ENCODE results near the gene MRPS6.

DNA sequence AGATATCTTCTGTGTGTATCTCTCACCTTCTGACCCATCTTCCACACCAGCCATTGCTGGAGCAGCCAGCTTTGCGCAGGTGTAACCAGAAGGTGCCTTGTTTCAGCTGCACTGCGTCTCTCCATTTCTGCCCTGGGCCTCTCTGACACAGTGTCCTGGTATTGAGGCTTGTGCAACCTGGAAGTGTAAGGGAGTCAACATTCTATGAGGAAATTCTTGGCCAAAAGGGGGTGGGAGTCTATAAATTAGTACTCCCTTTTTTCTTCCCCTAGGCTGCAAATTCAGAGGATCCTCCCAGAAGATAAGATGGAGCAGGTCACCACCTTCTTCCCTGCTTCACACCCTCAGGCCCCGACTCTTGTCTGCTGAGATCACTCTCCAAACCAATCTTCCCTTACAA lies 109.1 kb downstream of the MRPS6 start:
- TF ChIP-seq POLR2AphosphoS5 (IDR thresholded peaks at IDR 0.05): no peak
- TF ChIP-seq, protein P1, sequence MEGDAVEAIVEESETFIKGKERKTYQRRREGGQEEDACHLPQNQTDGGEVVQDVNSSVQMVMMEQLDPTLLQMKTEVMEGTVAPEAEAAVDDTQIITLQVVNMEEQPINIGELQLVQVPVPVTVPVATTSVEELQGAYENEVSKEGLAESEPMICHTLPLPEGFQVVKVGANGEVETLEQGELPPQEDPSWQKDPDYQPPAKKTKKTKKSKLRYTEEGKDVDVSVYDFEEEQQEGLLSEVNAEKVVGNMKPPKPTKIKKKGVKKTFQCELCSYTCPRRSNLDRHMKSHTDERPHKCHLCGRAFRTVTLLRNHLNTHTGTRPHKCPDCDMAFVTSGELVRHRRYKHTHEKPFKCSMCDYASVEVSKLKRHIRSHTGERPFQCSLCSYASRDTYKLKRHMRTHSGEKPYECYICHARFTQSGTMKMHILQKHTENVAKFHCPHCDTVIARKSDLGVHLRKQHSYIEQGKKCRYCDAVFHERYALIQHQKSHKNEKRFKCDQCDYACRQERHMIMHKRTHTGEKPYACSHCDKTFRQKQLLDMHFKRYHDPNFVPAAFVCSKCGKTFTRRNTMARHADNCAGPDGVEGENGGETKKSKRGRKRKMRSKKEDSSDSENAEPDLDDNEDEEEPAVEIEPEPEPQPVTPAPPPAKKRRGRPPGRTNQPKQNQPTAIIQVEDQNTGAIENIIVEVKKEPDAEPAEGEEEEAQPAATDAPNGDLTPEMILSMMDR (IDR thresholded peaks at IDR 0.05): no peak
- TF ChIP-seq EP300 (IDR thresholded peaks at IDR 0.05): no peak

All from suprapubic skin (tissue), 4 donors.